Fibroblast of mammary gland (primary cell): ENCODE data around the gene TEX12.
A peak's percentile ranks its signal among the peaks of the same experiment; 100 is the strongest.

Experiments
- DNase-seq: peaks from one replicate; pipeline ENCODE4 v3.0.0-alpha.2; 2010; ENCODE audit warnings: low read depth
- H3K4me3 ChIP-seq: 2 replicates; pipeline ENCODE4 v1.5.1; 2011; ENCODE audit warnings: low read depth, mild to moderate bottlenecking, low read length, moderate library complexity; ENCODE audit not compliant: control insufficient read depth
- CTCF ChIP-seq: conservative IDR thresholded peaks from 2 replicates; pipeline ENCODE4 v1.5.1; 2011; ENCODE audit warnings: low read depth, low read length, inconsistent platforms; ENCODE audit not compliant: control insufficient read depth, insufficient read depth

The TEX12 gene

GRCh38 chr11:112175599-112175952, 8.4 kb downstream of the TEX12 start:
- TF ChIP-seq CTCF, result no peak
- H3K4me3 ChIP-seq, result peak overlapping the region; percentile 26
- no peak for DNase-seq

GRCh38 chr11:112176077-112176476, 8.9 kb downstream of the TEX12 start:
- DNase-seq, result no peak
- TF ChIP-seq CTCF, result no peak
- H3K4me3 ChIP-seq, result no peak overlapping the region

- H3K4me3 ChIP-seq, result no peak overlapping the region
- TF ChIP-seq CTCF, result no peak
- DNase-seq, result no peak
Observed at GRCh38 chr11:112177589-112177988, 10.4 kb downstream of the TEX12 start.

GRCh38 chr11:112178428-112178827, 11.3 kb downstream of the TEX12 start:
- no peak overlapping the region for H3K4me3 ChIP-seq
- no peak for TF ChIP-seq CTCF
- no peak for DNase-seq

GRCh38 chr11:112178936-112179335, 11.8 kb downstream of the TEX12 start:
- no peak for DNase-seq
- no peak for TF ChIP-seq CTCF
- H3K4me3 ChIP-seq, result no peak overlapping the region

GRCh38 chr11:112179601-112180000, 12.4 kb downstream of the TEX12 start:
- no peak overlapping the region for H3K4me3 ChIP-seq
- DNase-seq, result no peak
- no peak for TF ChIP-seq CTCF

- no peak overlapping the region for H3K4me3 ChIP-seq
- TF ChIP-seq CTCF, result no peak
- DNase-seq, result no peak
Observed at GRCh38 chr11:112182867-112183266, 15.7 kb downstream of the TEX12 start.
